Uterus (tissue), 2 donors: ENCODE results near the gene CD96.

Source experiments
- POLR2A ChIP-seq, 2 donors: fragments of 450-650 bp; IDR thresholded peaks; one replicate each; pipeline ENCODE4 v1.6.1; 2016; ENCODE audit warnings: antibody characterized with exemption in 2 of 2, mild to moderate bottlenecking in 1 of 2, moderate library complexity in 1 of 2
- TF ChIP-seq, protein P1 (sequence below), 4 experiments: fragments of 200-600 bp in 2 of 4; fragments of 450-650 bp in 2 of 4; sonication (generic) in 2 of 4; IDR thresholded peaks; one replicate each; pipeline ENCODE4 v1.5.1; 2016 to 2019; ENCODE audit warnings: antibody characterized with exemption in 4 of 4, mild to moderate bottlenecking in 2 of 4, moderate library complexity in 1 of 4

DNA sequence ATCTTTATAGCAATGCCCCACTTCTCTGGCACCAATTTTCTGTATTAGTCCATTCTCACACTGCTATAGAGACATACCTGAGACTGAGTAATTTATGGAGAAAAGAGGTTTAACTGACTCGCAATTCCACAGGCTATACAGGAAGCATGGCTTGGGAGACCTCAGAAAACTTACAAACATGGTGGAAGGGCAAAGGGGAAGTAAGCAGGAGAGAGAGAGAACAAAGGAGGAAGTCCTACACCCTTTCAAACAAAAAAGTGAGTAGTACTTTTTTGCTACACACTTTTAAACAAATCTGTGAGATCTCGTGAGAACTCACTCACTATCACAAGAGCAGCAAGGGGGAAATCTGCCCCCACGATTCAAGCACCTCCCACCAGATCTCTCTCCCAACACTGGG is 120.9 kb downstream of the CD96 start:
- TF ChIP-seq, protein P1, sequence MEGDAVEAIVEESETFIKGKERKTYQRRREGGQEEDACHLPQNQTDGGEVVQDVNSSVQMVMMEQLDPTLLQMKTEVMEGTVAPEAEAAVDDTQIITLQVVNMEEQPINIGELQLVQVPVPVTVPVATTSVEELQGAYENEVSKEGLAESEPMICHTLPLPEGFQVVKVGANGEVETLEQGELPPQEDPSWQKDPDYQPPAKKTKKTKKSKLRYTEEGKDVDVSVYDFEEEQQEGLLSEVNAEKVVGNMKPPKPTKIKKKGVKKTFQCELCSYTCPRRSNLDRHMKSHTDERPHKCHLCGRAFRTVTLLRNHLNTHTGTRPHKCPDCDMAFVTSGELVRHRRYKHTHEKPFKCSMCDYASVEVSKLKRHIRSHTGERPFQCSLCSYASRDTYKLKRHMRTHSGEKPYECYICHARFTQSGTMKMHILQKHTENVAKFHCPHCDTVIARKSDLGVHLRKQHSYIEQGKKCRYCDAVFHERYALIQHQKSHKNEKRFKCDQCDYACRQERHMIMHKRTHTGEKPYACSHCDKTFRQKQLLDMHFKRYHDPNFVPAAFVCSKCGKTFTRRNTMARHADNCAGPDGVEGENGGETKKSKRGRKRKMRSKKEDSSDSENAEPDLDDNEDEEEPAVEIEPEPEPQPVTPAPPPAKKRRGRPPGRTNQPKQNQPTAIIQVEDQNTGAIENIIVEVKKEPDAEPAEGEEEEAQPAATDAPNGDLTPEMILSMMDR (IDR thresholded peaks at IDR 0.05): no peak
- TF ChIP-seq POLR2A (IDR thresholded peaks at IDR 0.05): no peak
